ENCODE results near the gene PTPN6. TPM values are rescaled to one million over a fixed set of nuclear protein-coding genes. Genes with fewer than 3 reads are reported as not detected.

Gene PTPN6
- total RNA-seq, 2 donors from 2014 or later: 44.8 to 48.1 TPM

GRCh38 chr12:6996040-6996441 is 44.9 kb downstream of the PTPN6 start:
- no peak for DNase-seq

GRCh38 chr12:6998715-6999451 is 47.7 kb downstream of the PTPN6 start:
- Histone ChIP-seq H3K27me3 (no peaks in the 10 kb centered on the region), H3K27ac (no peak overlapping the region), H3K9me3 (no peaks in the 10 kb centered on the region), H3K4me3 (no peak overlapping the region), H3K9ac (ENCODE audit: low read depth in 2 of 2, low read length in 2 of 2) (no peak overlapping the region), H3K4me1 (no peaks in the 10 kb centered on the region), H3K36me3 (no peaks in the 10 kb centered on the region)
- no peak for DNase-seq
- intact Hi-C loops (cut with DNase I): no loop called here
- no peak for TF ChIP-seq CTCF (IDR thresholded peaks at IDR 0.05)

More at GRCh38 chr12:6996040-6996441, 44.9 kb downstream of the PTPN6 start:
- no peaks in the 10 kb centered on the region for H3K4me1 ChIP-seq
- intact Hi-C loops (cut with DNase I): no loop called here
- H3K27me3 ChIP-seq: no peaks in the 10 kb centered on the region
- no peaks in the 10 kb centered on the region for H3K36me3 ChIP-seq
- no peak overlapping the region for H3K9ac ChIP-seq (ENCODE audit: low read depth in 2 of 2, low read length in 2 of 2)
- no peak overlapping the region for H3K27ac ChIP-seq
- H3K9me3 ChIP-seq: no peaks in the 10 kb centered on the region
- H3K4me3 ChIP-seq: no peak overlapping the region
- no peak for TF ChIP-seq CTCF (IDR thresholded peaks at IDR 0.05)

- Histone ChIP-seq H3K27me3 (no peaks in the 10 kb centered on the region), H3K9me3 (no peaks in the 10 kb centered on the region), H3K27ac (no peak overlapping the region), H3K36me3 (no peaks in the 10 kb centered on the region), H3K4me1 (no peaks in the 10 kb centered on the region), H3K9ac (ENCODE audit: low read depth in 2 of 2, low read length in 2 of 2) (no peak overlapping the region), H3K4me3 (no peak overlapping the region)
- no peak for TF ChIP-seq CTCF (IDR thresholded peaks at IDR 0.05)
- intact Hi-C loops (cut with DNase I): no loop called here
- DNase-seq: no peak
Measured at GRCh38 chr12:7001921-7002591, 50.9 kb downstream of the PTPN6 start.

GRCh38 chr12:7004287-7004803 is 53.2 kb downstream of the PTPN6 start:
- H3K4me1 ChIP-seq: no peaks in the 10 kb centered on the region
- no peaks in the 10 kb centered on the region for H3K36me3 ChIP-seq
- intact Hi-C loops (cut with DNase I): no loop called here
- H3K27ac ChIP-seq: no peak overlapping the region
- no peak overlapping the region for H3K9ac ChIP-seq (ENCODE audit: low read depth in 2 of 2, low read length in 2 of 2)
- H3K4me3 ChIP-seq: no peak overlapping the region
- H3K27me3 ChIP-seq: no peaks in the 10 kb centered on the region
- TF ChIP-seq CTCF (IDR thresholded peaks at IDR 0.05): no peak
- DNase-seq: no peak
- H3K9me3 ChIP-seq: no peaks in the 10 kb centered on the region

GRCh38 chr12:7004840-7005239 is 53.7 kb downstream of the PTPN6 start:
- Histone ChIP-seq H3K27me3 (no peaks in the 10 kb centered on the region), H3K27ac (no peak overlapping the region), H3K4me3 (no peak overlapping the region), H3K9me3 (no peaks in the 10 kb centered on the region), H3K9ac (ENCODE audit: low read depth in 2 of 2, low read length in 2 of 2) (no peak overlapping the region), H3K4me1 (no peaks in the 10 kb centered on the region), H3K36me3 (no peaks in the 10 kb centered on the region)
- no peak for TF ChIP-seq CTCF (IDR thresholded peaks at IDR 0.05)
- intact Hi-C loops (cut with DNase I): no loop called here
- no peak for DNase-seq
